ENCODE measurements around the gene PRKG1.

Gene PRKG1

DNA sequence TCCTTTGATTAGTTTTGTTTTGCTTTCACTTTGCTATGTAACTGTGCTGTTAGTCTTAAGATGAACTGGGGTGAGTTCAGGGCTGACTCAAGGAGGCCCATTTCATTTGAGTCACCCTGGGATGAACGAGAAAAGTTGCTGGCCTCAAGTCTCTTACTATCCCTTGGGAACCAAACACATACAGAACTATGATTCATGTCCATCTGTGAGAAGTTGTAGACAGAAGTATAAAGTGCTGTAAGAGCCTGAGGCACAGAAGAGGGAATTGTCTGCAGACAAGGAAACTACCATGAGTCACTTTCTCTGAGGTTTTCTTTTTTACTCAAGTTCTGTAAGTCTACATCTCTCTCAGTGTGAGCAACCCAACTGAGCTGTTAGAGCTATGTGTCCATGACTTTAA is 805.0 kb downstream of the PRKG1 start:
- TF ChIP-seq CEBPB (IDR thresholded peaks at IDR 0.05) (no peak), EGR1 (IDR thresholded peaks at IDR 0.05) (no peak), ZBTB7A (IDR thresholded peaks at IDR 0.05; ENCODE audit: low read depth) (no peak), CREB1 (IDR thresholded peaks at IDR 0.05; ENCODE audit: low read depth) (no peak), FOXM1 (IDR thresholded peaks at IDR 0.05; ENCODE audit: borderline replicate concordance, low read depth) (no peak), TCF12 (IDR thresholded peaks at IDR 0.05; ENCODE audit: low read depth) (no peak), RAD21 (IDR thresholded peaks at IDR 0.05; ENCODE audit: low read depth) (no peak), TAF1 (IDR thresholded peaks at IDR 0.05; ENCODE audit: low read depth) (no peak), NFIC (IDR thresholded peaks at IDR 0.05) (no peak), YY1 (IDR thresholded peaks at IDR 0.05; ENCODE audit: low read depth) (no peak), EP300 (IDR thresholded peaks at IDR 0.05; ENCODE audit: borderline replicate concordance) (no peak), TEAD4 (IDR thresholded peaks at IDR 0.05) (no peak)
- TF ChIP-seq, protein P1, sequence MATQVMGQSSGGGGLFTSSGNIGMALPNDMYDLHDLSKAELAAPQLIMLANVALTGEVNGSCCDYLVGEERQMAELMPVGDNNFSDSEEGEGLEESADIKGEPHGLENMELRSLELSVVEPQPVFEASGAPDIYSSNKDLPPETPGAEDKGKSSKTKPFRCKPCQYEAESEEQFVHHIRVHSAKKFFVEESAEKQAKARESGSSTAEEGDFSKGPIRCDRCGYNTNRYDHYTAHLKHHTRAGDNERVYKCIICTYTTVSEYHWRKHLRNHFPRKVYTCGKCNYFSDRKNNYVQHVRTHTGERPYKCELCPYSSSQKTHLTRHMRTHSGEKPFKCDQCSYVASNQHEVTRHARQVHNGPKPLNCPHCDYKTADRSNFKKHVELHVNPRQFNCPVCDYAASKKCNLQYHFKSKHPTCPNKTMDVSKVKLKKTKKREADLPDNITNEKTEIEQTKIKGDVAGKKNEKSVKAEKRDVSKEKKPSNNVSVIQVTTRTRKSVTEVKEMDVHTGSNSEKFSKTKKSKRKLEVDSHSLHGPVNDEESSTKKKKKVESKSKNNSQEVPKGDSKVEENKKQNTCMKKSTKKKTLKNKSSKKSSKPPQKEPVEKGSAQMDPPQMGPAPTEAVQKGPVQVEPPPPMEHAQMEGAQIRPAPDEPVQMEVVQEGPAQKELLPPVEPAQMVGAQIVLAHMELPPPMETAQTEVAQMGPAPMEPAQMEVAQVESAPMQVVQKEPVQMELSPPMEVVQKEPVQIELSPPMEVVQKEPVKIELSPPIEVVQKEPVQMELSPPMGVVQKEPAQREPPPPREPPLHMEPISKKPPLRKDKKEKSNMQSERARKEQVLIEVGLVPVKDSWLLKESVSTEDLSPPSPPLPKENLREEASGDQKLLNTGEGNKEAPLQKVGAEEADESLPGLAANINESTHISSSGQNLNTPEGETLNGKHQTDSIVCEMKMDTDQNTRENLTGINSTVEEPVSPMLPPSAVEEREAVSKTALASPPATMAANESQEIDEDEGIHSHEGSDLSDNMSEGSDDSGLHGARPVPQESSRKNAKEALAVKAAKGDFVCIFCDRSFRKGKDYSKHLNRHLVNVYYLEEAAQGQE (IDR thresholded peaks at IDR 0.05; ENCODE audit: low read depth), result no peak
- TF ChIP-seq, protein P2, sequence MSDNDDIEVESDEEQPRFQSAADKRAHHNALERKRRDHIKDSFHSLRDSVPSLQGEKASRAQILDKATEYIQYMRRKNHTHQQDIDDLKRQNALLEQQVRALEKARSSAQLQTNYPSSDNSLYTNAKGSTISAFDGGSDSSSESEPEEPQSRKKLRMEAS (IDR thresholded peaks at IDR 0.05), result no peak
- TF ChIP-seq, protein P3, sequence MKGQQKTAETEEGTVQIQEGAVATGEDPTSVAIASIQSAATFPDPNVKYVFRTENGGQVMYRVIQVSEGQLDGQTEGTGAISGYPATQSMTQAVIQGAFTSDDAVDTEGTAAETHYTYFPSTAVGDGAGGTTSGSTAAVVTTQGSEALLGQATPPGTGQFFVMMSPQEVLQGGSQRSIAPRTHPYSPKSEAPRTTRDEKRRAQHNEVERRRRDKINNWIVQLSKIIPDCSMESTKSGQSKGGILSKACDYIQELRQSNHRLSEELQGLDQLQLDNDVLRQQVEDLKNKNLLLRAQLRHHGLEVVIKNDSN (IDR thresholded peaks at IDR 0.05), result no peak

- TF ChIP-seq CREB1 (IDR thresholded peaks at IDR 0.05; ENCODE audit: low read depth) (no peak), ZBTB7A (IDR thresholded peaks at IDR 0.05; ENCODE audit: low read depth) (no peak), CEBPB (IDR thresholded peaks at IDR 0.05) (no peak), FOXM1 (IDR thresholded peaks at IDR 0.05; ENCODE audit: borderline replicate concordance, low read depth) (no peak), EP300 (IDR thresholded peaks at IDR 0.05; ENCODE audit: borderline replicate concordance) (no peak), TAF1 (IDR thresholded peaks at IDR 0.05; ENCODE audit: low read depth) (no peak), RAD21 (IDR thresholded peaks at IDR 0.05; ENCODE audit: low read depth) (no peak), TCF12 (IDR thresholded peaks at IDR 0.05; ENCODE audit: low read depth) (no peak)
- TF ChIP-seq, protein P3 (IDR thresholded peaks at IDR 0.05), result no peak
Observed at GRCh38 chr10:51881213-51881612, 806.9 kb downstream of the PRKG1 start.

- TF ChIP-seq CEBPB (IDR thresholded peaks at IDR 0.05) (no peak), EGR1 (IDR thresholded peaks at IDR 0.05) (no peak), RAD21 (IDR thresholded peaks at IDR 0.05; ENCODE audit: low read depth) (no peak), TCF12 (IDR thresholded peaks at IDR 0.05; ENCODE audit: low read depth) (no peak), FOXM1 (IDR thresholded peaks at IDR 0.05; ENCODE audit: borderline replicate concordance, low read depth) (no peak), EP300 (IDR thresholded peaks at IDR 0.05; ENCODE audit: borderline replicate concordance) (no peak), NFIC (IDR thresholded peaks at IDR 0.05) (no peak), TAF1 (IDR thresholded peaks at IDR 0.05; ENCODE audit: low read depth) (no peak), ZBTB7A (IDR thresholded peaks at IDR 0.05; ENCODE audit: low read depth) (no peak)
- TF ChIP-seq, protein P2 (IDR thresholded peaks at IDR 0.05), result no peak
- TF ChIP-seq, protein P3 (IDR thresholded peaks at IDR 0.05), result no peak
Observed at GRCh38 chr10:51886438-51887068, 812.3 kb downstream of the PRKG1 start.

- TF ChIP-seq NFIC (IDR thresholded peaks at IDR 0.05) (no peak), FOXM1 (IDR thresholded peaks at IDR 0.05; ENCODE audit: borderline replicate concordance, low read depth) (no peak), CEBPB (IDR thresholded peaks at IDR 0.05) (no peak), CREB1 (IDR thresholded peaks at IDR 0.05; ENCODE audit: low read depth) (no peak), ZBTB7A (IDR thresholded peaks at IDR 0.05; ENCODE audit: low read depth) (no peak), EGR1 (IDR thresholded peaks at IDR 0.05) (no peak), TCF12 (IDR thresholded peaks at IDR 0.05; ENCODE audit: low read depth) (no peak), RAD21 (IDR thresholded peaks at IDR 0.05; ENCODE audit: low read depth) (no peak), TEAD4 (IDR thresholded peaks at IDR 0.05) (no peak), TAF1 (IDR thresholded peaks at IDR 0.05; ENCODE audit: low read depth) (no peak), EP300 (IDR thresholded peaks at IDR 0.05; ENCODE audit: borderline replicate concordance) (no peak), YY1 (IDR thresholded peaks at IDR 0.05; ENCODE audit: low read depth) (no peak)
- TF ChIP-seq, protein P3 (IDR thresholded peaks at IDR 0.05), result no peak
- TF ChIP-seq, protein P1 (IDR thresholded peaks at IDR 0.05; ENCODE audit: low read depth), result no peak
- TF ChIP-seq, protein P2 (IDR thresholded peaks at IDR 0.05), result no peak
Observed at GRCh38 chr10:51888263-51888662, 814.0 kb downstream of the PRKG1 start.

Data from Ishikawa (cell line).